A549 (cell line): Measurements from ENCODE around the gene ZNF536. TPM values are rescaled to one million over a fixed set of nuclear protein-coding genes. Genes with fewer than 3 reads are reported as not detected.
A peak's percentile ranks its signal among the peaks of the same experiment; 100 is the strongest.

Experiments used
- ATAC-seq, 2 experiments: fragments of 200-7000 bp in 1 of 2; fragments of >200 bp in 1 of 2; cut with Nextera tagmentation in 1 of 2; cut with Tn5 transposase in 1 of 2; 3 replicates each; pipeline versions ENCODE4 v1.8.0 to v1.9.1; 2018 to 2020; ENCODE audit warnings: mild to moderate bottlenecking in 1 of 2, moderate library complexity in 1 of 2
- CTCF ChIA-PET: fragments of 300-600 bp; sonication (Branson Sonifier 250); formaldehyde crosslinking; extraction: SDS; loops from one replicate; lab custom pipeline; 2021; ENCODE audit warnings: antibody characterized with exemption, inconsistent platforms; lab: Yijun Ruan, JAX
- POLR2A ChIA-PET: fragments of 350-600 bp; formaldehyde crosslinking; extraction: SDS; loops from one replicate; lab custom pipeline; 2021; ENCODE audit warnings: antibody characterized with exemption, inconsistent platforms; lab: Yijun Ruan, JAX
- DNase-seq, 2 experiments: peaks; one replicate each; pipeline versions ENCODE4 v3.0.0 to v3.0.0-alpha.2; 2011 to 2016; ENCODE audit warnings: low read depth in 1 of 2, low spot score in 1 of 2
- FAIRE-seq: peaks from 2 replicates; lab custom pipeline; 2011; peaks lifted over from hg19 to GRCh38; lab: Jason Lieb, UNC
- H3K27ac ChIP-seq, 2 experiments: fragments of >200 bp; sonication (Bioruptor Twin); formaldehyde crosslinking; 3 replicates each; pipeline ENCODE4 v1.5.1; 2016 to 2017
- H3K4me1 ChIP-seq: fragments of >200 bp; sonication (Bioruptor Twin); formaldehyde crosslinking; 3 replicates; pipeline ENCODE4 v1.6.1; 2016
- H3K4me2 ChIP-seq: fragments of >200 bp; sonication (Bioruptor Twin); formaldehyde crosslinking; 3 replicates; pipeline ENCODE4 v1.6.1; 2016
- H3K4me3 ChIP-seq: fragments of >200 bp; sonication (Bioruptor Twin); formaldehyde crosslinking; 3 replicates; pipeline ENCODE4 v1.5.1; 2016
- H3K9me3 ChIP-seq: fragments of >200 bp; sonication (Bioruptor Twin); formaldehyde crosslinking; 3 replicates; pipeline ENCODE4 v1.6.1; 2016
- ATOH8 ChIP-seq: fragments of 250-450 bp; sonication (Bioruptor Pico); IDR thresholded peaks from 2 replicates; pipeline ENCODE4 v1.5.0; 2020; ENCODE audit warnings: low read depth, mild to moderate bottlenecking, moderate library complexity
- CBX2 ChIP-seq: fragments of 200-600 bp; sonication (generic); IDR thresholded peaks from 2 replicates; pipeline ENCODE4 v1.6.1; 2016; ENCODE audit warnings: low read depth, mild to moderate bottlenecking, borderline replicate concordance
- CEBPB ChIP-seq, 2 experiments: fragments of >200 bp in 1 of 2; sonication (Bioruptor Twin) in 1 of 2; formaldehyde crosslinking in 1 of 2; IDR thresholded peaks; 2 replicates each; pipeline ENCODE4 v1.6.1; 2012 to 2016
- CHD2 ChIP-seq: fragments of 150-350 bp; IDR thresholded peaks from 2 replicates; pipeline ENCODE4 v1.6.1; 2014; ENCODE audit warnings: low read length; ENCODE audit not compliant: partially characterized antibody
- CHD4 ChIP-seq: fragments of 200-600 bp; sonication (generic); IDR thresholded peaks from 2 replicates; pipeline ENCODE4 v1.6.1; 2016; ENCODE audit warnings: antibody characterized with exemption, mild to moderate bottlenecking, borderline replicate concordance
- CTCF ChIP-seq: fragments of >200 bp; sonication (Bioruptor Twin); formaldehyde crosslinking; IDR thresholded peaks from 3 replicates; pipeline ENCODE4 v1.5.1; 2016
- EHF ChIP-seq: fragments of 250-450 bp; sonication (Bioruptor Pico); IDR thresholded peaks from 2 replicates; pipeline ENCODE4 v1.5.0; 2020; ENCODE audit warnings: mild to moderate bottlenecking
- EP300 ChIP-seq, 2 experiments: fragments of >200 bp; sonication (Bioruptor Twin); formaldehyde crosslinking; IDR thresholded peaks; 2 replicates in 1 of 2; 3 replicates in 1 of 2; pipeline ENCODE4 v1.6.1; 2016 to 2017
- GATA3 ChIP-seq: IDR thresholded peaks from 2 replicates; pipeline ENCODE4 v1.6.1; 2012; ENCODE audit warnings: borderline replicate concordance
- HES2 ChIP-seq: fragments of >200 bp; sonication (Bioruptor Twin); formaldehyde crosslinking; IDR thresholded peaks from 2 replicates; pipeline ENCODE4 v1.6.1; 2016
- HEYL ChIP-seq: fragments of 250-450 bp; sonication (Bioruptor Pico); IDR thresholded peaks from 2 replicates; pipeline ENCODE4 v1.8.0; 2021; ENCODE audit warnings: mild to moderate bottlenecking, moderate library complexity
- HMGXB4 ChIP-seq: fragments of 250-450 bp; sonication (Bioruptor Pico); IDR thresholded peaks from 2 replicates; pipeline ENCODE4 v1.5.0; 2021; ENCODE audit warnings: mild to moderate bottlenecking, moderate library complexity, borderline replicate concordance
- KDM1A ChIP-seq: fragments of 200-600 bp; sonication (generic); IDR thresholded peaks from 2 replicates; pipeline ENCODE4 v1.6.1; 2016; ENCODE audit warnings: low read depth, mild to moderate bottlenecking
- KDM5A ChIP-seq: fragments of 200-600 bp; sonication (generic); IDR thresholded peaks from 2 replicates; pipeline ENCODE4 v1.6.1; 2016; ENCODE audit warnings: antibody characterized with exemption, mild to moderate bottlenecking
- MAX ChIP-seq: IDR thresholded peaks from 2 replicates; pipeline ENCODE4 v1.6.1; 2012
- MAZ ChIP-seq: fragments of 150-350 bp; IDR thresholded peaks from 2 replicates; pipeline ENCODE4 v1.6.1; 2014; ENCODE audit warnings: antibody characterized with exemption, low read depth, low read length, borderline replicate concordance
- MYC ChIP-seq: IDR thresholded peaks from 2 replicates; pipeline ENCODE4 v1.6.1; 2012; ENCODE audit warnings: mild to moderate bottlenecking, inconsistent platforms, low read length, improper control_type of control experiment, borderline replicate concordance
- NR3C1 ChIP-seq: fragments of >200 bp; sonication (Bioruptor Twin); formaldehyde crosslinking; IDR thresholded peaks from 3 replicates; pipeline ENCODE4 v1.6.1; 2017
- POLR2A ChIP-seq: IDR thresholded peaks from 2 replicates; pipeline ENCODE4 v1.6.1; 2012; ENCODE audit warnings: mild to moderate bottlenecking, low read length
- RAD21 ChIP-seq, 2 experiments: fragments of >200 bp in 1 of 2; sonication (Bioruptor Twin) in 1 of 2; formaldehyde crosslinking in 1 of 2; IDR thresholded peaks in 1 of 2; conservative IDR thresholded peaks in 1 of 2; 2 replicates in 1 of 2; 3 replicates in 1 of 2; pipeline ENCODE4 v1.6.1; 2012 to 2018; ENCODE audit warnings: inconsistent platforms in 1 of 2
- RARB ChIP-seq: fragments of 250-450 bp; sonication (Bioruptor Pico); IDR thresholded peaks from 2 replicates; pipeline ENCODE4 v1.8.0; 2021; ENCODE audit warnings: mild to moderate bottlenecking, moderate library complexity
- RCOR1 ChIP-seq: fragments of 150-350 bp; IDR thresholded peaks from 2 replicates; pipeline ENCODE4 v1.6.1; 2014; ENCODE audit warnings: antibody characterized with exemption, low read length, low read depth
- TFCP2L1 ChIP-seq: fragments of 250-450 bp; sonication (Bioruptor Pico); IDR thresholded peaks from 2 replicates; pipeline ENCODE4 v1.5.0; 2021; ENCODE audit warnings: mild to moderate bottlenecking
- TP53 ChIP-seq: fragments of 250-450 bp; sonication (Bioruptor Pico); IDR thresholded peaks from 2 replicates; pipeline ENCODE4 v1.5.0; 2021; ENCODE audit warnings: mild to moderate bottlenecking, moderate library complexity
- ZNF302 ChIP-seq: fragments of 250-450 bp; sonication (Bioruptor Pico); IDR thresholded peaks from 2 replicates; pipeline ENCODE4 v1.9.0; 2021; ENCODE audit warnings: inconsistent platforms, mild to moderate bottlenecking, moderate library complexity
- WGBS: methylation state at CpG from one replicate; pipeline ENCODE4 v1.1.6; 2017; ENCODE audit errors: missing lambda C conversion rate; 5-methylcytosine and 5-hydroxymethylcytosine counted together
- polyA plus RNA-seq, 4 experiments: library from polyadenylated mRNA; depleted of rRNA in 3 of 4; stranded (reverse); fragments of >200 nt; fragmentation: RNase III in 1 of 4; extraction: RNeasy Plus Mini Kit Qiagen cat#74134 plus additional on column Dnase treatment in 1 of 4; gene quantifications; 2 replicates in 3 of 4; 3 replicates in 1 of 4; pipeline ENCODE4 v1.2.3, GENCODE V29; 2011 to 2017

ZNF536 gene
- polyA plus RNA-seq, 2 of the 4 experiments (the other 2 are of a cell fraction), result not detected

GRCh38 chr19:30374539-30374864, 2.3 kb downstream of the ZNF536 start:
- Histone ChIP-seq H3K4me3 (no peak overlapping the region), H3K9me3 (no peaks in the 10 kb centered on the region), H3K4me1 (no peaks in the 10 kb centered on the region), H3K4me2 (peak overlapping the region; percentile 41), H3K27ac (no peak overlapping the region)
- ChIA-PET POLR2A (no interaction called here), CTCF (no interaction called here)
- ATAC-seq (no peak), FAIRE-seq (no peak), DNase-seq (no peak)
- TF ChIP-seq HMGXB4 (CRISPR knock-in tag) (no peak), MAZ (no peak), GATA3 (no peak), RAD21 (conservative IDR thresholded peaks at IDR 0.05 in 1 of 2, IDR thresholded peaks at IDR 0.05 in 1 of 2) (no peak), CHD2 (no peak), MAX (no peak), TFCP2L1 (no peak), TP53 (CRISPR knock-in tag) (no peak), RCOR1 (no peak), KDM1A (no peak), MYC (no peak), CHD4 (no peak), NR3C1 (no peak), ZNF302 (CRISPR knock-in tag) (no peak)
- 21% methylated on average over 21 of the region's 21 CpGs for WGBS

GRCh38 chr19:30374865-30375552, 2.8 kb downstream of the ZNF536 start:
- FAIRE-seq (no peak), ATAC-seq (no peak; a peak in 1 of 6 replicates), DNase-seq (no peak)
- no peaks in the 10 kb centered on the region for H3K9me3 ChIP-seq
- ChIA-PET POLR2A (no interaction called here), CTCF (no interaction called here)
- no peak for TF ChIP-seq RARB (CRISPR knock-in tag)
- H3K4me1 ChIP-seq, result no peaks in the 10 kb centered on the region
- peak overlapping the region; percentile 41 for H3K4me2 ChIP-seq
- H3K27ac ChIP-seq, result no peak overlapping the region
- WGBS, result 49% methylated on average over 85 of the region's 85 CpGs
- H3K4me3 ChIP-seq, result no peak overlapping the region

GRCh38 chr19:30375553-30376031, 3.4 kb downstream of the ZNF536 start:
- no peak for FAIRE-seq

GRCh38 chr19:30376272-30376671, 4.1 kb downstream of the ZNF536 start:
- ChIA-PET POLR2A (no interaction called here), CTCF (interaction anchor here (1.3 kb wide), 1 partner anchor 14 kb away, joined by 3 read pairs; no protein-coding TSS in a partner anchor)
- FAIRE-seq, result no peak
- TF ChIP-seq POLR2A (no peak), CBX2 (no peak), CTCF (no peak), EP300 (IDR thresholded peaks at IDR 0.05) (no peak), HES2 (no peak), EHF (CRISPR knock-in tag) (no peak), CEBPB (IDR thresholded peaks at IDR 0.05) (no peak), CHD2 (no peak), KDM5A (no peak), ATOH8 (no peak), TP53 (CRISPR knock-in tag) (no peak)

More at GRCh38 chr19:30375553-30376031, 3.4 kb downstream of the ZNF536 start:
- Histone ChIP-seq H3K9me3 (no peaks in the 10 kb centered on the region), H3K4me3 (no peak overlapping the region), H3K4me1 (no peaks in the 10 kb centered on the region), H3K4me2 (no peak overlapping the region; the same call in 2 of the 3 replicates), H3K27ac (no peak overlapping the region)
- 57% methylated on average over 23 of the region's 23 CpGs for WGBS
- no peak for DNase-seq
- ChIA-PET POLR2A (no interaction called here), CTCF (no interaction called here)
- TF ChIP-seq HEYL (no peak), ATOH8 (no peak)
- ATAC-seq, result no peak

More at GRCh38 chr19:30376272-30376671, 4.1 kb downstream of the ZNF536 start:
- no peak overlapping the region for H3K4me3 ChIP-seq
- no peak overlapping the region for H3K27ac ChIP-seq
- ATAC-seq, result no peak
- WGBS, result 30% methylated on average over 4 of the region's 4 CpGs
- H3K4me1 ChIP-seq, result no peaks in the 10 kb centered on the region
- H3K4me2 ChIP-seq, result no peak overlapping the region
- DNase-seq, result no peak
- no peaks in the 10 kb centered on the region for H3K9me3 ChIP-seq
